SHP77 (cell line): ENCODE measurements around the gene ARIH2.
"Not testable (repeated sequence)": the region's sequence is repeated elsewhere in the genome, so short reads cannot be mapped to it uniquely, and the experiment has no call there.

Experiments
- DNase-seq, 2 experiments: peaks; one replicate each; lab custom pipeline; 2025; lab: John Stamatoyannopoulos, UW

ARIH2 gene

DNA sequence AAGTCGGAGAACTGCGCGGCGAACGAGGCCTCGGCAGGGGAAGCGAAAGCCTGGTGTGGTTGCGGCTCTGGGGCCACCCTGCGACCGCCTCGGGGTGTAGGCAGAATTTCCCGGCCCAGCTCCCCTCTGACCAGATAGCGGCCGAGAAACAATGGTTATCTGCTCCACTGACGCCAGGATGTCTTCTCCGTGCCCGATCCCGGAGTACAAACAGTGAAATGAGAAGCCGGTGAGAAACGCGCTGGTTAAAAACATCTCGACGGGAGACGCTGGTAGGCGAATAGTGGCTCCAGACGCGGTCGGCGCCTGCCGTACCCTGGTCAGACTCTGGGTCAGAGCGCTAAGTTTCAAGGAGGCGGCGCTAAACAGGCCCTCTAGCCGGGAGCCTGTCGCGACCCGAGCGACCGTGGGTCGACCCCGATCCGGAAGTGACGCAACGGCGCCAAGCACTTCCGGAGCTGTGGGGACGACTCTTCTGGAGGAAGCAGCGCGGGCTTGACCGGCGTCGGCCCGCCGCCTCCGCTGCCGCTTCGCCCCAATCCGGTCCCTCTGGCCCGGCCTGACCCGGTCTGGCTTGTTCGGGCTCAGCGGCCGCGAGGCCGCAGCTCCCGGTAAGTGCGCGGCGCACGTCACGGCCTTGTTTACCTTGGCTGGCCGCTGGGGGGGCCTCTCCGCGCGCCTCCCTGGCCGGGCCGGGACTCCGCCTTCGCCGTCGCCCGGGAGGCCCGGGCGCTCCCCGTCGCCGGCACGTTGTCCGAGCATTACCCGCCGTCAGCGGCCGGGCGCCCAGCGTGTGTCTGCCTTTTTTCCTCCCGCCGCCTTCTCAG, at the start of gene ARIH2:
Gene ARIH2 (plus strand): TSS at position 455 of the 827 bp plus-strand sequence. CDS start 8,717 bp downstream, outside the sequence.
- peak; percentile 84 to 87 for DNase-seq

DNA sequence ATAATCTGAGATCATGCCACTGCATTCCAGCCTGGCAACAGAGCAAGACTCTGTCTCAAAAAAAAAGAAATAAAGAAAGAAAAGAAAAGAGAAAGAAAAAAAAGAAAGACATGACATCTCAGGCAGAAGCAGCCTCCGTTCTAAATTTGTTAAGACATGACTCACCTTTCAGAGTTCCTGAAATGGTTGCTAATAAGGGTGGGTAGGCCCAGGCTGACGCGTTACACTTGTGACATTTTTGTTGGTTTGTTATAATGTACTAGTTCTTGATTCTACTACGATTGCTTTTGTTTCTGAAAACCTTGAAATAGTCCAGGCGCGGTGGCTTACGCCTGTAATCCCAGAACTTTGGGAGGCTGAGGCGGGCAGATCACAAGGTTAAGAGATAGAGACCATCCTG, 41.0 kb upstream of the ARIH2 start:
- no peak for DNase-seq

- DNase-seq, result no peak
Measured at GRCh38 chr3:48879307-48879993, 39.2 kb upstream of the ARIH2 start.

- DNase-seq, result no peak
Measured at GRCh38 chr3:48879994-48880377, 38.7 kb upstream of the ARIH2 start.

- DNase-seq, result no peak
Measured at GRCh38 chr3:48881006-48881405, 37.6 kb upstream of the ARIH2 start.

DNA sequence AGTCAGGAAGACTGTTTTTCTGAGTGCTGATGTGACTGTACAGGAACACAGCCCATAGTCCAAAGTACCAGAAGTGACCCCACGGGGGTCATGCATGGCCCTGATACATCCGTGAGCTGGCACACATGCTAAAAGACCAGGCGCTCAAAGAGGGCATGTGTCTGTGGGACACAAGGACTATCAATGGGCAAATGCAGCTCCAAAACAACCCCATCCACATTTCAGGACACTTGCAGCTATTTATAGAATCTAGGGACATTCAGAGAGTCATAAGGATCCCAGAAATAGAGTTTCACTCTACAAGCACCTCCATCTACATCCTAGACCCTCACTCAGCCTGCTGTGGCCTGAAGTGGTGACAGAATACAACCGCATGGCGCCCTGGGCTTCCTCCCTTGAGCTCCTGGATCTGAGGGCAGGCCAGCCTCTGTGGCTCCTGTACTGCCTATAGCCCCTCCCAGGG, 37.0 kb upstream of the ARIH2 start:
- DNase-seq, result no peak

DNA sequence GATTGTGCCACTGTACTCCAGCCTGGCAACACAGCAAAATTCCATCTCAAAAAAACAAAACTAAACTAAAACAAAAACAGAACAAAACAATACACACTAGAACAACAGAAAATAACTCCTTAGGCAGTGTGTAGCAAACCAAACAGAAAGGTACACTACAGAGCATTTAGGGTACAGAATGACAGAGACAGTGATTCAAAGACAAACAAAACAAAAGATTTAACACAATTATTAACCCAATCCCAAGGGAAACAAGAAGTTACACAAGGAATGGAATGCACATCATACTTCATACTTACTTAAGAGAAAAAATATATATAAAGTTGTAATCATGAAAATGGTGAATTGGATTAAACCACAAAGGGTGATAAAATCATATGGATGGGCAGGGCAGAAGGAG, 32.9 kb upstream of the ARIH2 start:
- no peak for DNase-seq

GRCh38 chr3:48891606-48892005, 27.0 kb upstream of the ARIH2 start:
- no peak for DNase-seq

DNA sequence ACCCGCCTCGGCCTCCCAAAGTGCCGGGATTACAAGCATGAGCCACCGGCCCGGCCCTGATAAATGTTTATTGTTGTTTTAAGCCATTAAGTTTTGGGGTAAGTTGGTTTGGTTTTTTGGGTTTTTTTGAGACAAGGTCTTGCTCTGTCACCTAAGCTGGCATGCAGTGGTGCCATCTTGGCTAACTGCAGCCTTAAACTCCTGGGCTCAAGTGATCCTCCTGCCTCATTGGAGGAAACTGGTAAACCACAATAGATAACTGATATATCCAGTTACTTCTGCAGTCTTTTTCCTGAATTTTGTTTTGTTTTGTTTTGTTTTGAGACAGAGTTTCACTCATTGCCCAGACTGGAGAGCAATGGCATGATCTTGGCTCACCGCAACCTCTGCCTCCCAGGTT, 24.1 kb upstream of the ARIH2 start:
- DNase-seq, result no peak

DNA sequence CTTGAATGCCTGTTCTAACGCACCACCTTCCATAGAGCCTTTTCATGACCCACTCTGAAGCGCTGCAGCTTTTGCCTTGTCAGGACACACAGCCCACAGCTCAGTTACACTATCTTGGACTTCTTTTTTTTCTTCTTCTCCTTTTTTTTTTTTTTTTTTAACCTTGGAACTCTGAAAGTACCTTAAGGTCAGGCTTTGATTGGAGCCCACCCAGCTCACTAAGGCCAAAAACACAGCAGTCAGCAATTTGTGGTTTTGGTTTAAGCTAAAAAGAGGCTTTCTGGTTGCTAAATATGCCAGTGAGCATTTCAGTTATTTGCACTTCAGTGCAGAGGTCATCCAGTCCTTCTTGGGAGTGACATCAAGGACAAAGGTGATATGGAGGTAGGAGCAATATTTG, 21.7 kb upstream of the ARIH2 start:
- DNase-seq, result no peak

DNA sequence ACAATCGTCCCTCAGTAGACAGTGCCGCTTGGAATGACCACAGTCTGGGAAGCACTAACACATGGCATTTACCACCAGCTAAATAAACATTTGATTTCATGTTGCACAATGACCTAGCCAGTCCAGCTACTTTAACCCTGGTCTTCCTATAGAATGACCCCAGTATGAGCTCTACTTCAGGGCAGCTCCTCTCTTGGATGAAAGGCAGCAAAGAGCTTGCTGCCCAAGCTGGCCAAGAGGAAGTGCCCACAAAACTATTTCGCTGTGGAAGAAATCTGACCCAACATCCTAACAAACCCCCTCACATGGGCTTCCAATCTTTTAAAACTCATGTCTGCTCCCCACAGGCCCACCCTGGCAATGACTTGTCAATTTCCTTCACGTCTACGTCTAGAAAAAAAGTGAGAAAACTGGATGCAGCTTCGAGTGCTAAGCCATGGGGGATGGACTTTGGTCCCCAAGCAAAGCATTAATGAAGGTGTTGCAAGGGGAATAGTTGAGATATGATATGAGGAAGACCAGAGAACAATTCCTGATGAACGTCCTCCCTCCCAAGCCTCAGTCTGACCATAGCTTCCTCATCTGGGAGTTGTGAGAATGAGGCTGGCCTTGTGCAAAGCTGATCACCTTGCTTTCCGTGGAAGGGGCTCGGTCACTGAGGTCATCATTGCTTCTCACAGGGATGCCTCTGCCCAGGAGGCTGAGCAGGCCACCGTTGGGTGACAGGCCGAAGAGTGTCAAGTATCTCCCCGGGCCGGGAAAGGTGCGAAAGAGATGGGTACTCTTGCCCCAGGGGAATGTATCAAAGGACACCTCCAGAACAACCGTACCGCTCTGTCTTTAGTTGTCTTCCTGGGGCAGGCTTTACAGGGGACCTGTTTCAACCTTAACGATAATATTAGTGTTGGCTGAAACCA, 20.9 kb upstream of the ARIH2 start:
- peak in 1 of 2 experiments; percentile 26 for DNase-seq

DNA sequence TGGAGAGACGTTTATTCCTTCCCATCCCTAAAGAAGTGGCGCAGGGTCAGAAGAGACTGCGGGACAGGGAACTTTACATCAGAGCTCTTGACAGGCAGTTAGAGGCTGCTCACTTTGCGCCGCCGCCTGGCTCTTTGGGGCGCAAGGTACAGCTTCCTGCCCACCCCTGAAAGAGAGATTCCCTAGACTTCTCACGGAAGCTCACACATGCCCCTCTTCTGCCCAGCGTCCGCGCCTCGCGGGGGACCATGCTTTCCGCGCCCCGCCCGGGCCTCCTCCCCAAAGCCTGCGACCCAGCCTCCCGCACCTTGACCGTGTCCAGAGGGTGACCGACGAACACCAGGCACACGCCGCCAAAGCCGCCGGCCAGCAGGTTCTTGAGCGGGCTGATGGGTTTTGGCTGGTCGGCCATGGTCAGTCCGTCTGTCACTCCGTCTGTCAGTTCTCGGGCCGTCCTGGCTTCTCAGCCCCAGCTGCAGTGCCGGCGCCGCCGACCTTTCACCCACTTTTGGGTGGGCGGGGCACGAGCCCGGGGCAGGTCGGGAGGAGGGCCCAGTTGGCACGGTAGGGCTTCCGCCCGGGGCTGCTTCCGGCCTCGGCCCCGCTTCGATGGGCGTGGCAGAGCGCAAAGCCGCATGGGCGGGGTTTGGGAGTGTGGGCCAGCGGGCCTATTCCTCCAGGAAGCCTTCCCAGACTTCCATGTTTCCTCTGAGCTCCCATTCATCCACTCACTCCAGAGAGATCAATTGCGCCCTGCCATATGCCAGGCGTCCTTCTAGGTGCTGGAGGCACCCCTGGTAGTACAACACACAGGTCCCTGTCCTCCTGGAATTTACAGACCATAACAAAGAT, 20.0 kb upstream of the ARIH2 start, which contains the start of gene SLC25A20:
Gene SLC25A20 (minus strand): TSS at position 500 of the 852 bp plus-strand sequence. CDS start 88 bp downstream, at position 412.
- peak; percentile 89 to 91 for DNase-seq

DNA sequence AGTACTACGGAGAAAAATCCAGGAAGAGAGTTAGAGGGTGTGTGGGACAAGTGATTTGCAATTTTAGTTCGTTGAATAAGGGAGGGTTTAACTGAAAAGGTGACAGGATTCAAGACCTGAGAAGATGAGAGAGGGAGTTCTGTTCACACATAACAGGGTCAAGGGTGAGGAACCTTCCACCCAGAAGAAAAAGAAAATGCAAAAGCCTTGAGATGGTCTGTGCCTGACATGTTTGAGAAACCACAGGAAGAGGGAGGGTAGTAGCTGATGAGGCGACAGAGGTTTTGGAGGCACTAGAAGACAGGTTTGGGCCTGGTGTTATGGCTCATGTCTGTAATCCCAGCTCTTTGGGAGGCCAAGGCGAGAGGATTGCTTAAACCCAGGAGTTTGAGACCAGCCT, 19.4 kb upstream of the ARIH2 start:
- DNase-seq, result no peak

DNA sequence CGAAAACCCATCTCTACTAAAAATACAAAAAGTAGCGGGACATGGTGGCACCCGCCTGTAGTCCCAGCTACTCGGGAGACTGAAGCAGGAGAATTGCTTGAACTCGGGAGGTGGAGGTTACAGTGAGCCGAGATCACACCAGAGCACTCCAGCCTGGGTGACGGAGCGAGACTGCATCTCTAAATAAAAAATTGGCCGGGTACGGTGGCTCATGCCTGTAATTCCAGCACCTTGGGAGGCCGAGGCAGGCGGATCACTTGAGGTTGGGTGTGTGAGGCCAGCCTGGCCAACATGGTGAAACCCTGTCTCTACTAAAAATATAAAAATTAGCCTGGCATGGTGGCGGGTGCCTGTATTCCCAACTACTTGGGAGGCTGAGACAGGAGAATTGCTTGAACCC, 11.6 kb upstream of the ARIH2 start:
- not testable (repeated sequence) for DNase-seq

DNA sequence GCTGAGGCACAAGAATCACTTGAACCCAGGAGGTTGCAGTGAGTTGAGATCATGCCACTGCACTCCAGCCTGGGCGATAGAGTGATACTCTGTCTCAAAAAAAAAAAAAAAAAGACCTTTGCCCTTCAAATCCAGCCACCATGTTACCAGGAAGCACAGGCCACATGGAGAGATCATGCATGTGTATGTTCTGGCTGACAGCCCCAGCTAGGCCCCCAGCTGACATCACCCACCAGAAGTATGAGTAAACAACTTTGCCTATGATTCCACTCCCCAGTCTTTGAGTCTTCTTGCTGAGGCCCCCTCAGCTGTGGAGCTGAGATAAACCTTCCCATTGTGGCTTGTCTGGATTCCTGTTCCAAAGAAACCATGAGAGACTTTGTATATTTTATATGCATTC, 3.3 kb upstream of the ARIH2 start:
- no peak for DNase-seq

DNA sequence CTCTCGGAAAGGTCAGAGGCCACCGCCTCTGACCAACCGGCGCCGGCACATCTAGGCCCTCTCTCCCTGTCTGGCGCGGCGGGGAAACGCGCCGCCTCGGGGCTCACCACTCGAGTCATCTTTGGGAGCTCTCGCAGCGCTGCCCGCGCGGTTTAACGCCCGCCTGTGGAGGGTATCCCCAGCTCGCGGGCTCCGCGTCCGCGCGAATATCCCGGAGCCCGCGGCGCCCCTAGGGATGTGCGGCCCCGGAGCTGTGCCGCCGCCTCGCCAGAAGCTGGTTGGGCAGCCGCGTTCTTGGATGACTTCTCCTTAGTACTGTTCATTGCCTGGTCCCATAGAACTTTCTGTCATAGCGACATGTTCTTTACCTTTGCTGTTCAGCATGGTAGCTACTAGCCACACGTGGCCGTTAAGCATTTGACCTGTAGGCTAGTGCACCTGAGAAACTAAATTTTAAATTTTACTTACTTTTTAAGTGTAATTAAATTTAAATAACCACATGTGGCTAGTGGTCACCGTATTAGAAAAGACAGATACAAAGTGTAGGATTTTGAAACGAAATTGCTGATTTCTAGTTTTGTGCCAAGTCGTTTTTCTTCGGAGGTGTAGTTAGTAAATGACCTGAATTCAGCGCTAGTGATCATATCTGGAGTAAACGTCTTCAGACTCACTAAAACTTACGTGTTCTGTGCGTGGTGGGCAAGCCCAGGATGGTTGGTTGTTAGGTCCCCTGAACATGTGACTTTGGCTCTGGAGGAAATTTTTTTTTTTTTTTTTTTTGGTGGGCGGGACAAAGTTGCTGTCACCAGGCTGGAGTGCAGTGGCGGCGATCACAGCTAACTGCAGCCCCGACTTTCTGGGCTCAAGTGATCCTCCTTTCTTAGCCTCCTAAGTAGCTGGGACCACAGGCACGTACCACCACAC, 835 bp downstream of the ARIH2 start:
- no peak for DNase-seq

DNA sequence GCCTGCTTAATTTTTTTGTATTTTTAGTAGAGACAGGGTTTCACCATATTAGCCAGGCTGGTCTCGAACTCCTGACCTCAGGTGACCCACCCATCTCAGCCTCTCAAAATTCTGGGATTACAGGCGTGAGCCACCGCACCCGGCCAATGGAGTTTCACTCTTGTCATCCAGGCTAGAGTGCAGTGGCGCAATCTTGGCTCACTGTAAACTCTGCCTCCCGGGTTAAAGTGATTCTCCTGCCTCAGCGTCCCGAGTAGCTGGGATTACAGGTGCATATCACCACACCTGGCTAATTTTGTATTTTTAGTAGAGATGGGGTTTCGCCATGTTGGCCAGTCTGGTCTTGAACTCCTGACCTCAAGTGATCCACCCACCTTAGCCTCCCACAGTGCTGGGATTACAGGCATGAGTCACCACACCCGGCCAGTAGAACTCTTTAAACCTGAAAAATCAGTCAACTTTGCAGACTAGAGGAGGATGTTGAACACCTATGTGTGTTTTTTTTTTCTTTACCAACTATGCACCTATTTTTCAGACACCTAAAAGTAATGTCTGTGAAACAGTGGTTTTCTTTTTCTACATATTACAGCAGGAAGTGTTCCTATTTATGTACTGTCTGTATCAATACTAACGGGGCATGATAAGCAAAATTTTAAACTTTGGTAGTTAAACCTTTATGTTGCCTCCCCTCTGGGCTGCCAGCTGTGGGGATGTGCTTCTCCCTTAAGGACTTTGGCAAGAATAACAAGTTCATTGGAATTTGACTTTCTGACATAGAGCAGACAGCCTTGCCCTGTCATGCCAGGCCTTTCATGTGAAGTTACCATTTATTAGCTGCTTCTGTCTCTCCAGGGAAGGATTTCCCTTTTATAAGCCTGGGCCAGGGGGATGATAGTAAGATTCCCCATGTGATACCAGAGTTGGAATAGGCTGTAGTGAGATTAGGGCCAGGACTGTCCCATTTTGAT, 8.1 kb downstream of the ARIH2 start:
- no peak for DNase-seq

GRCh38 chr3:48927928-48928327, 9.3 kb downstream of the ARIH2 start:
- no peak for DNase-seq

DNA sequence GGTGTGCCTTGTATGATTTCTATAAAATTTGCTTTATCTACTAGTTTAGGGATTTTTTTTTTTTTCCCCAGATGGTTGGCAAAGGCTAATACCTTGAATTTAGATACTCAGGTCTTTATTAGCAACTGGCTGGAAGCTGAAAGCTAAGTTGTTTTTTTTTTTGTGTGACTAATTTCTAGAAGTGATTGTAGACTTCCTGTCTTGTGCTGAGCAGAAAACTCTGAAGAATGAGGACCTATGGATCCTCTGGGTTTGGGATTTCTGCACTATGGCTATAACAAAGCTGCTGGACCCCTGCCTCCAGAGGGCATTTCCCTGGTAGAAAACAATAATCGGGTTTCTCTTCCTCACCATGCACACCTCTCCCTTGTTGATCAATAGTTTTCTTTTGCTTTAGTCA, 10.0 kb downstream of the ARIH2 start:
- DNase-seq, result no peak
